Measurements from ENCODE around the gene SYAP1.

SYAP1 gene

DNA sequence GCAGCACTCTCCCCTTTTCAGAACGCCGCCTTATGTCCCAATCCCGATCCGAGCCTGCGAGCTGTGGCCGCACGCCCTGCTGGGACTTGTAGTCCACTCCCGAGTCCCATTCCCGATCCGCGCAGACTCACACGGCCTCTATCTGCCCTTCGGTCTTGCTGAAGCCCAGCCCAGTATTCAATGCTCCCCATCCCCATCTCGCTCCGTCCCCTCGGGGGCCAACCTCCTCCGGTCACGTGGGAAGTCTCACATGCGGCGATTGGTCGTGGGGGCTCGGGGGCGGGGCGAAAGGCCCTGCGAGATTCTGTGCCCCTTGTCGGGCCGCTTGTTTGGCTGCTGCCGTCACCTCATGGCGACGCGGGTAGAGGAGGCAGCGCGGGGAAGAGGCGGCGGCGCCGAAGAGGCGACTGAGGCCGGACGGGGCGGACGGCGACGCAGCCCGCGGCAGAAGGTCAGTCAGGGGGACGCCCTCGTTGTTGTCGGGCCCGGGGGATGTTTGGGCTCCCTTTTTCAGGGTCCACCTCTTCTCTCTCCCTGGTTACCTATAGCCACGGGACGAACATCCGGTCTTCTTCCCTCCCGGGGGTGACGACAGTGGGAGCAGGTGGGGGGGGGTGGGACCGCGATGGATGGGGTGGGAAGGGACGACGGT is 66.9 kb downstream of the SYAP1 start, which contains the start of gene TXLNG:
TXLNG (plus strand) TSS at position 328 of the 652 bp plus-strand sequence; CDS start at position 350, 22 bp downstream.
- Histone ChIP-seq H3K27ac (ENCODE audit: low read depth, low read length) (peak within 1 kb of the TSS; percentile 84), H3K9ac (ENCODE audit: low read length in 5 of 5) (peak within 1 kb of the TSS; percentile 22 to 88 (median 81)), H3K4me1 (ENCODE audit: control insufficient read depth in 5 of 5, insufficient read depth in 5 of 5, low read length in 5 of 5) (peaks cover 8 to 27% (median 26%) of the 10 kb centered on the region in 5 donors)

DNA sequence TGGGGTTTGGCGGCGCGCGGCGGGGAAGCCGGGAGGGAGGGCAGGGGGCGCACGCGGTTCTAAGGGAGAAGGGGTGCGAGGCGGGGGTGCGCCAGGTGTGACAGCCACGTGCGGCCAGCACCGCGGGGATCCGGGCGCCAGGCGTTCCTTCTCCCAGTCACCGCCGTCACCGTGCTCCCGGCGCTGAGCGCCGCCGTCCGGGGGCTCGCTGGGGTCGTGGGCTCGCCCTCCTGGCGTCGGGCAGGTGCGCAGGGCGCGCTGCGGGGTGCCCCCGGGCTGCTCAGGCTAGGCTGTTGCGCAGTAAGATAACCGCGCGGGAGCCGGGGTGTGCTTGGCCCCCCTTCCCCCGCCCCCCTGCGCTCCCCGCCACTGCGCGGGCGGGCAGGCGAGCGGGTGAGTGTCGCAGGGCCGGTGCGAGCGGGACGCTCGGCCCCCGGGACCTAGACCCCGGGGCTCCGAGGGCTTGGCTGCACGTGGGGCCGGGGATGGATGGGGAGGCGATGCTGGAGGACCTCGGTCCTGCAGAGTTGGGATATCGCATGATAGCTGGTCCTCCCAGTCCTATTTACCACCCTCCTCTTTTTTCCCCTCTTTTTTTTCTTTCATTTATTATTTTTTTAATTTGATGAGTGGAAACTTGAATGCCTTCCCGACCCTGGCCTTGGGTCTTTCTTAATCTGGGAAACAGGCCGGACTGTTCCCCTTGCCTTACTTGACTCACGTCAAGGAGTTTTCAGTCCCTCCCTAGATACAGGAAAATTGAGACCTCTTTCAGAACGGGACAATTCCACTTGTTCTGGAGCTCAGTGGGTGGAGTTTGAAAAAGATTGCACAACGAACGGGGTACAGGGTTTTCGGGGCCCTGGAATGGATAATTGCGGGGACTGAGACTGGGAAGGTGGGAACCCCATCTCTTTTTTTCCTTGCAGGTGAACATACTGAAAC is 67.7 kb downstream of the SYAP1 start:
- Histone ChIP-seq H3K27me3 (ENCODE audit: control insufficient read depth in 5 of 5, insufficient read depth in 4 of 5, low read length in 5 of 5) (peaks cover 0 to 2% (median 0%) of the 10 kb centered on the region in 5 donors), H3K4me3 (ENCODE audit: low read depth in 1 of 5, low read length in 5 of 5) (peak overlapping the region; percentile 71 to 92 (median 90)), H3K27ac (ENCODE audit: low read depth, low read length) (peak overlapping the region; percentile 84), H3K9ac (ENCODE audit: low read length in 5 of 5) (peak overlapping the region in 4 of 5 donors; percentile 56 to 88 (median 74)), H3K4me1 (ENCODE audit: control insufficient read depth in 5 of 5, insufficient read depth in 5 of 5, low read length in 5 of 5) (peaks cover 8 to 27% (median 26%) of the 10 kb centered on the region in 5 donors), H3K36me3 (ENCODE audit: control insufficient read depth in 5 of 5, insufficient read depth in 5 of 5, low read length in 5 of 5) (peaks cover 2 to 6% (median 4%) of the 10 kb centered on the region in 5 donors), H3K9me3 (ENCODE audit: control insufficient read depth in 5 of 5, low read length in 5 of 5) (no peaks in the 10 kb centered on the region)

More for the DNA sequence above, 66.9 kb downstream of the SYAP1 start, which contains the start of gene TXLNG:
- Histone ChIP-seq H3K9me3 (ENCODE audit: control insufficient read depth in 5 of 5, low read length in 5 of 5) (no peaks in the 10 kb centered on the region), H3K27me3 (ENCODE audit: control insufficient read depth in 5 of 5, insufficient read depth in 4 of 5, low read length in 5 of 5) (peaks cover 0 to 2% (median 0%) of the 10 kb centered on the region in 5 donors), H3K4me3 (ENCODE audit: low read depth in 1 of 5, low read length in 5 of 5) (peak within 1 kb of the TSS; percentile 86 to 92 (median 90)), H3K36me3 (ENCODE audit: control insufficient read depth in 5 of 5, insufficient read depth in 5 of 5, low read length in 5 of 5) (peaks cover 0 to 6% (median 2%) of the 10 kb centered on the region in 5 donors)

DNA sequence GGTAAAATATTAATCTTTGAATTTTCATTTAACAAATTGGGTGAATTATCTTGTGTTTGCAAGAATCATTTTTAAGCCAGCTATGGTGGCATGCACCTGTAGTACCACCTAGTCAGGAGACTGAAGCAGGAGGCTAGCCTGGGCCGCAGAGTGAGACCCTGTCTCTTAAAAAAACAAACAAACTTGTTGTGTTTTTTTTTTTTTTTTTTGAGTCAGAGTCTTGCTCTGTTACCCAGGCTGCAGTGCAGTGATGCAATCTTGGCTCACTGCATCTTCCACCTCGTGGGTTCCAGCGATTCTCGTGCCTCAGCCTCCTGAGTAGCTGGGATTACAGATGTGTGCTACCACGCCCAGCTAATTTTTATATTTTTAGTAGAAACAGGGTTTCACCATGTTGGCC is 69.1 kb downstream of the SYAP1 start:
- Histone ChIP-seq H3K9ac (ENCODE audit: low read length in 5 of 5) (no peak overlapping the region), H3K27me3 (ENCODE audit: control insufficient read depth in 5 of 5, insufficient read depth in 4 of 5, low read length in 5 of 5) (peaks cover 0 to 2% (median 0%) of the 10 kb centered on the region in 5 donors), H3K36me3 (ENCODE audit: control insufficient read depth in 5 of 5, insufficient read depth in 5 of 5, low read length in 5 of 5) (peaks cover 2 to 6% (median 4%) of the 10 kb centered on the region in 5 donors), H3K9me3 (ENCODE audit: control insufficient read depth in 5 of 5, low read length in 5 of 5) (no peaks in the 10 kb centered on the region), H3K4me1 (ENCODE audit: control insufficient read depth in 5 of 5, insufficient read depth in 5 of 5, low read length in 5 of 5) (peaks cover 8 to 30% (median 26%) of the 10 kb centered on the region in 5 donors), H3K4me3 (ENCODE audit: low read depth in 1 of 5, low read length in 5 of 5) (peak overlapping the region in 1 of 5 donors; percentile 13), H3K27ac (ENCODE audit: low read depth, low read length) (peak overlapping the region; percentile 84)

DNA sequence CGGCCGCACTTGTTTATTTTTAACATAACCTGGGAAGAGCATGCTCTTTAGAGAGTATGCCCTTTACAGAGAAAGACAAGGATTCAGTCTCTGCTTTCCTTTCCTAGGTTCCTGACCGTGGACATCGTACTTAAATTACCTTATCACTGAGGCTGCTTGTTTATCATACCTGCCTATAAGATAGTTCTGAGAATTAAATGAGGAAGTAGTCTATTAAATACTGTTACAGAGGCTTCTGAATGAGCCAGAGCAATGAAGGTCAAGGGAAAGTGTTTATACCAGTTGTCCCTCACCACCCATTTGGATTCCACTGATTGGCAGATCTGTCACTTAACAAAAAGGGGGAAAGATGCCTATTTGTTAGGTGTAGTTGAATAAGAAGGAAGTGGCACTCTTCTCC is 76.9 kb downstream of the SYAP1 start:
- Histone ChIP-seq H3K4me3 (ENCODE audit: low read depth in 1 of 5, low read length in 5 of 5) (no peak overlapping the region), H3K27ac (ENCODE audit: low read depth, low read length) (no peak overlapping the region), H3K9me3 (ENCODE audit: control insufficient read depth in 5 of 5, low read length in 5 of 5) (no peaks in the 10 kb centered on the region), H3K27me3 (ENCODE audit: control insufficient read depth in 5 of 5, insufficient read depth in 4 of 5, low read length in 5 of 5) (no peaks in the 10 kb centered on the region), H3K4me1 (ENCODE audit: control insufficient read depth in 5 of 5, insufficient read depth in 5 of 5, low read length in 5 of 5) (peaks cover 0 to 8% (median 0%) of the 10 kb centered on the region in 5 donors), H3K9ac (ENCODE audit: low read length in 5 of 5) (no peak overlapping the region), H3K36me3 (ENCODE audit: control insufficient read depth in 5 of 5, insufficient read depth in 5 of 5, low read length in 5 of 5) (peaks cover 10 to 28% (median 16%) of the 10 kb centered on the region in 5 donors)

DNA sequence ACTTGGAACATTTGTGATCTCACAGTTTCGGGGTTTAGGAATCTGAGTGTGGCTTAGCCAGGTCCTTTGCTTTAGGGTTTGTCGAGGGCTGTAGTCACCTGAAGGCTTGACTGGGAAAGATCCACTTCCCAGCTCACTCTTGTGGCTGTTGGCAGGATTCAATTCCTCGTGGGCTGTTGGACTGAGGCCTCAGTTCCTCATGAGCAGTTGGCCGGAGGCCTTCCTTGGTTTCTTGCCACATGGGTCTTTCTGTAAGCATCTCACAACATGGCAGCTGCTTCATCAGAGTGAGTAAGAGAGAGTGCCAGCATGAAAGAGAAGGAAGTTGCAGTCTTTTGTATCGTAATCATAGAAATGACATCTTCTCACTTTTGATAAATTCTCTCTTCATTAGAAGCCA is 77.9 kb downstream of the SYAP1 start:
- Histone ChIP-seq H3K36me3 (ENCODE audit: control insufficient read depth in 5 of 5, insufficient read depth in 5 of 5, low read length in 5 of 5) (peaks cover 10 to 28% (median 12%) of the 10 kb centered on the region in 5 donors), H3K9me3 (ENCODE audit: control insufficient read depth in 5 of 5, low read length in 5 of 5) (no peaks in the 10 kb centered on the region), H3K27me3 (ENCODE audit: control insufficient read depth in 5 of 5, insufficient read depth in 4 of 5, low read length in 5 of 5) (no peaks in the 10 kb centered on the region), H3K4me1 (ENCODE audit: control insufficient read depth in 5 of 5, insufficient read depth in 5 of 5, low read length in 5 of 5) (peaks cover 0 to 5% (median 0%) of the 10 kb centered on the region in 5 donors), H3K9ac (ENCODE audit: low read length in 5 of 5) (no peak overlapping the region), H3K4me3 (ENCODE audit: low read depth in 1 of 5, low read length in 5 of 5) (no peak overlapping the region), H3K27ac (ENCODE audit: low read depth, low read length) (peak overlapping the region; percentile 43)

DNA sequence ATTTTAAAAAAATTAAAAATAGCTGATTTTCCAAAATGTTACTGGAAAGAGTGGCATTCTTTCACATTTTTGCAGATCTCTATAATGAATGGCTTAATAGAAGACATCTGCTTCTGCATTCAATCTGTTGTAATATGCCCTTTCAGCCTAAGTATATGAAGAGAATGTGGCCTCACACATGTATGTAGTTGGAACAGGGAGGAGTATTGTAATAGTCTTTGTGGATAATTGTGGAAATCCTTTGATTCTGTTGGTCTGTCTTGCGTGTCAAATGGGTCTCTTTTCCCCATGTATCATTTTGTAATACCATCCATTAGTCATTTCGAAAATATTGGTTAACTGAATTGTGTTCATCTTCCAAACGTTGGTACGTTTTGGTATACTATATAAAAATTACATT is 78.4 kb downstream of the SYAP1 start:
- Histone ChIP-seq H3K27ac (ENCODE audit: low read depth, low read length) (peak overlapping the region; percentile 43), H3K9me3 (ENCODE audit: control insufficient read depth in 5 of 5, low read length in 5 of 5) (no peaks in the 10 kb centered on the region), H3K9ac (ENCODE audit: low read length in 5 of 5) (no peak overlapping the region), H3K27me3 (ENCODE audit: control insufficient read depth in 5 of 5, insufficient read depth in 4 of 5, low read length in 5 of 5) (no peaks in the 10 kb centered on the region), H3K4me3 (ENCODE audit: low read depth in 1 of 5, low read length in 5 of 5) (no peak overlapping the region), H3K4me1 (ENCODE audit: control insufficient read depth in 5 of 5, insufficient read depth in 5 of 5, low read length in 5 of 5) (peaks cover 0 to 5% (median 0%) of the 10 kb centered on the region in 5 donors), H3K36me3 (ENCODE audit: control insufficient read depth in 5 of 5, insufficient read depth in 5 of 5, low read length in 5 of 5) (peaks cover 10 to 29% (median 12%) of the 10 kb centered on the region in 5 donors)

DNA sequence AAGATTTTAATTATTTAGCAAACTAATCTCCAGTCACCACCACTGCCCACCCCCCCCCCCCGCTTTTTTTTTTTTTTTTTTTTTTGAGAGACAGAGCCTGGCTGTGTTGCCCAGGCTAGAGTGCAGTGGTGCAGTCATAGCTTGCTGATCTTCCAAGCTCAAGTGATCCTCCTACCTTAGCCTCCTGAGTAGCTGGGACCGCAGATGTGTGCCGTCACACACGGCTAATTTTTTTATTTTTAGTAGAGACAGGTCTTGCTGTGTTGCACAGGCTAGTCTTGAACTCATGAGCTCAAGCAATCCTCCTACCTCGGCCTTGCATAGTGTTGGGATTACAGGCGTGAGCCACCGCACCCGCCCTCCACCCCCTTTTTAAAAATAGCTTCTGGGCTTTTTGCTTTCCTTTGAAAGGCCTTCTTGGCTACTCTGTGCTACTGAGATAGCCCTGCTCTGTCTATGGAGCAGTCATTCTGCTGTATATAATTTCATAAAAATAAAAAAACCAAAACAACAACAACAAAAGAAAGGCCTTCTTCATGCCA is 85.6 kb downstream of the SYAP1 start:
- no peaks in the 10 kb centered on the region for H3K27me3 ChIP-seq (ENCODE audit: control insufficient read depth in 5 of 5, insufficient read depth in 4 of 5, low read length in 5 of 5)

DNA sequence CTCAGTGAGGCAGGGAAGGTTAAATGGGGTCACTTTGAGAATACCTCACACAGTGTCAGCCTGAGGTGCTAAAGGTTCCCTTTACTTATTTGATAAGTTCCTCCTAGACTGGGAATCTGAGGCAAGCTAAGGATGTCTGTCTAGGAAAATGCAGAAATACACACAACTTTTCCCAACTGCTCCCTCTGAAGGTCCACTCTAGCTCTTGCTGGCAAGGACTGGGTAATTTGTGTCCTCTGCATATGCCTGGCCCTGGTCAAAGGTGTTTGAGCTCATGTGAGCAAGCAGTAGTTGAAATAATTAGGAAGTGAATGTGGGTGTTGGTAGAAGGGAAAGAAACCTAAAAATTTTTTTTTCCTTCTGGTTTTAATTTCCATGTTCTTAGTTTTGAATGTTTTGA is 88.1 kb downstream of the SYAP1 start:
- Histone ChIP-seq H3K9me3 (ENCODE audit: control insufficient read depth in 5 of 5, low read length in 5 of 5) (no peaks in the 10 kb centered on the region), H3K9ac (ENCODE audit: low read length in 5 of 5) (no peak overlapping the region), H3K4me3 (ENCODE audit: low read depth in 1 of 5, low read length in 5 of 5) (peak overlapping the region in 3 of 5 donors; percentile 62 to 75 (median 63)), H3K27ac (ENCODE audit: low read depth, low read length) (no peak overlapping the region), H3K27me3 (ENCODE audit: control insufficient read depth in 5 of 5, insufficient read depth in 4 of 5, low read length in 5 of 5) (no peaks in the 10 kb centered on the region), H3K36me3 (ENCODE audit: control insufficient read depth in 5 of 5, insufficient read depth in 5 of 5, low read length in 5 of 5) (peaks cover 0 to 7% (median 3%) of the 10 kb centered on the region in 5 donors), H3K4me1 (ENCODE audit: control insufficient read depth in 5 of 5, insufficient read depth in 5 of 5, low read length in 5 of 5) (peaks cover 0 to 17% (median 14%) of the 10 kb centered on the region in 5 donors)

More for the DNA sequence above, 85.6 kb downstream of the SYAP1 start:
- Histone ChIP-seq H3K27ac (ENCODE audit: low read depth, low read length) (no peak overlapping the region), H3K4me1 (ENCODE audit: control insufficient read depth in 5 of 5, insufficient read depth in 5 of 5, low read length in 5 of 5) (peaks cover 0 to 17% (median 14%) of the 10 kb centered on the region in 5 donors), H3K9me3 (ENCODE audit: control insufficient read depth in 5 of 5, low read length in 5 of 5) (no peaks in the 10 kb centered on the region), H3K4me3 (ENCODE audit: low read depth in 1 of 5, low read length in 5 of 5) (no peak overlapping the region), H3K36me3 (ENCODE audit: control insufficient read depth in 5 of 5, insufficient read depth in 5 of 5, low read length in 5 of 5) (peaks cover 0 to 5% (median 3%) of the 10 kb centered on the region in 5 donors), H3K9ac (ENCODE audit: low read length in 5 of 5) (no peak overlapping the region)

DNA sequence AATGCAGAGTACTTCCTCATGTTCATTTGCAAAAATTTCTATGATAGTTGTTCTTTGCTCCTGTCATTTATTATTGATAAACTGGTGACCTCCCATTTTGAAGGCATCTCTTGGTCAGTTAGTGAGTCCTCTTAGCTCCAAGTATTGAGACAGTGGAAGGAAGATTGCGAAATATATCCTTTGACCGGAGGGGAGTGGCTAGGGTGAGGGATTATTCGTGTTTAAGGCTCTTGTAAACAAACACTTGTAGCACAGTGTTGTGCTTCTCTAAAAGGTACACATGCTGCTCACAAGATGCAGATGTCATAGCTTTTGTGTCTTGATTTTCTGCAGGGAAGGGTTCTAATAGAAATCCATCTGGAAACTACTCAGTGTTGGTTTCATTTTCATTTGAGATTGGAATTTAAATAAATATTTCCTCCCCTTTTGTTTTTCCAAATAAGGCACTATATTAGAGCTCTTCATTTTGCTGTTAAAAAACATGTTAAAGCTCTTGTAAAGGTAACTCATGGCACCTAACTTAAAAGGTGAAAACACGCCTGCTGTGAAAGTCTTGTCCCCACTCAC is 88.6 kb downstream of the SYAP1 start:
- Histone ChIP-seq H3K4me1 (ENCODE audit: control insufficient read depth in 5 of 5, insufficient read depth in 5 of 5, low read length in 5 of 5) (peaks cover 0 to 17% (median 14%) of the 10 kb centered on the region in 5 donors), H3K27ac (ENCODE audit: low read depth, low read length) (peak overlapping the region; percentile 48), H3K36me3 (ENCODE audit: control insufficient read depth in 5 of 5, insufficient read depth in 5 of 5, low read length in 5 of 5) (peaks cover 0 to 7% (median 1%) of the 10 kb centered on the region in 5 donors), H3K9me3 (ENCODE audit: control insufficient read depth in 5 of 5, low read length in 5 of 5) (no peaks in the 10 kb centered on the region), H3K9ac (ENCODE audit: low read length in 5 of 5) (peak overlapping the region in 4 of 5 donors; percentile 28 to 73 (median 59)), H3K4me3 (ENCODE audit: low read depth in 1 of 5, low read length in 5 of 5) (peak overlapping the region; percentile 62 to 82 (median 66)), H3K27me3 (ENCODE audit: control insufficient read depth in 5 of 5, insufficient read depth in 4 of 5, low read length in 5 of 5) (no peaks in the 10 kb centered on the region)
